GM12892 (cell line): ENCODE data around the gene RPE65.

Source experiments
- DNase-seq: peaks from one replicate; pipeline ENCODE4 v3.0.0; 2011; ENCODE audit not compliant: insufficient read length
- FAIRE-seq: peaks from 2 replicates; lab custom pipeline; 2011; peaks lifted over from hg19 to GRCh38; lab: Jason Lieb, UNC
- POLR2A ChIP-seq: IDR thresholded peaks from 2 replicates; pipeline ENCODE4 v1.6.1; 2011; ENCODE audit warnings: low read depth, low read length, control low read depth
- POLR2AphosphoS5 ChIP-seq: IDR thresholded peaks from 2 replicates; pipeline ENCODE4 v1.6.1; 2011; ENCODE audit warnings: low read depth, low read length, control low read depth
- TAF1 ChIP-seq: IDR thresholded peaks from 2 replicates; pipeline ENCODE4 v1.6.1; 2011; ENCODE audit warnings: low read depth, mild to moderate bottlenecking, control low read depth, low read length, borderline replicate concordance

The RPE65 gene

DNA sequence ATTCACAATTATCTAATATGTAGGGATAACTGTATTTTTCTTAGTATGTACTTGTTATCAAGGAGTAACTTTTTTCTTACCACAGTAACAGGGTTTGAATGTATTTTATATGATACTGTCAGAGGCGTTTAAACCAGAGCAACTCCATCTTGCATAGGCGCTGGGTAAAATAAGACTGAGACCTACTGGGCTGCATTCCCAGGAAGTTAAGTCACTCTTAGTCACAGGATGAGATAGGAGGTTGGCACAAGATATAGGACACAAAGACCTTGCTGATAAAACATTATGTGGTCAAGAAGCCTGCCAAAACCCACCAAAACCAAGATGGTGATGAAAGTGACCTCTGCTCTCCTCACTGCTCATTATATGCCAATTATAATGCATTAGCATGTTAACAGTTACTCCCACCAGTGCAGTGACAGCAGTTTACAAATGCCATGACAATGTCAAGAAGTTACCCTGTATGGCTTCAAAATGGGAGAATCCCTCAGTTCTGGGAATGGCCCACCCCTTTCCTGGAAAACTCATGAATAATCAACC lies 64.8 kb downstream of the RPE65 start:
- FAIRE-seq (no peak), DNase-seq (no peak)
- TF ChIP-seq POLR2A (no peak), POLR2AphosphoS5 (no peak), TAF1 (no peak)

DNA sequence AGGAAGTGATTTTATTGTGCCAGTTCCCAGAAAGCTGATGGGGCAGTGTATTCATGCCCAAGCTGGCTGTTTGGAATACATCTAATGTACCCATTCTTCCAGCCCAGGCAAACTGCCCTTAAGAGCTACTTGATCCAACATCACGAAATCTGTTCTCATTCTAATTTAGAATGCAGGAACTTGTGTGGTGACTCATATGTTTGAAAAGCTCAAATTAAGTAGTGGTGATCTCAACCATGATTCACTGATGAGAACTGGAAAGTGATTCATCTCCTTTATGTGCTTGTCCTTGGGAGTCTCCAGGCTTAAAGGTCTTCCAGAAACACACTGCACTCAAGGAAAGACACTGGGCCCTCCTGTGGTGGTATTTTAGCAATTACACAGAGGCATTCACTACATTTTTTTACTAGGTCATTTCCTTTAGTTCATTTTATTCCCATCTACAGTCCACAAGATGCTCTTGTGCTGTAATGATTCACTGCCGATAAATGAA lies 65.4 kb downstream of the RPE65 start:
- TF ChIP-seq POLR2AphosphoS5 (no peak), TAF1 (no peak), POLR2A (no peak)
- FAIRE-seq, result no peak
- no peak for DNase-seq

DNA sequence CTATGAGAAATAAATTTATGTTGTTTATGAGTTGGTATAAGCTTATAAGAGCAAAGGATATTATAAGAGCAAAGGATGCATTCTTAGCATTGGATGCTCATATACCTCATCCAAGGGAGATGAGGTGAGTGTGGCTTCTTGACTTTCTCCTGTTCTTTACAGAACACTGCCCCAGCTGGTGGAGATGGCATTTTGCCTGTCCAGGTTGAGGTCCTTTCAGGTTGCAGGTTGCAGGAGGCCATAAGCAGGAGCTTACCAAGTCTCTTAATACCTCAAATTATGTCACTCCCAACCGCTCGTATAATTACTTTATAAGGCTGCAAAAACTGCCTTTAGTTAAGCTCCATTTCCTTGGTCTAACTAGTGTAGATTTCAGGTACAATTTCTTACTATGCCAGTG lies 66.7 kb downstream of the RPE65 start:
- FAIRE-seq (no peak), DNase-seq (no peak)
- TF ChIP-seq POLR2AphosphoS5 (no peak), TAF1 (no peak), POLR2A (no peak)

DNA sequence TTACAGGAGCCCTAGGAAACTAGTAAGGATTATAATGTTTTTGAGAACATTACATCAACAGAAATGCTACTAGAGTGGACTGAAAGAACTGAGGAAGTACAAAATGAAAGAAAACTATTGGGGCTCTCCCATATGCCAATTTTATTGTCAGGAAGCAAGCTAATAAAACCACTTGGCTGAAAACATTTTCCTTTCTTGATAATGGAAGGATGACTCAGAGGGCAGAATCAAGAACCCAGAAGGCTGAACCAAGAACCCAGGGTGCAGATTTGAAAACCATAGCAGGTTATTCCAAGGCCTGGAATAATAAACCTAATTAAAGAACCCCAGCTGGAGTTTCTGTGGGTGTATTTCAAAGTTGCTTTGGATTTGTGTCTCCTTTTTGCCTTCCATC lies 70.7 kb downstream of the RPE65 start:
- TF ChIP-seq POLR2A, result no peak
- no peak for TF ChIP-seq TAF1
- no peak for TF ChIP-seq POLR2AphosphoS5
- no peak for DNase-seq
- no peak for FAIRE-seq
